Duodenal mucosa (tissue), 2 donors: ENCODE data around the gene USP10.
A peak's percentile ranks its signal among the peaks of the same experiment; 100 is the strongest.

Experiments
- H3K27ac ChIP-seq: one replicate; pipeline ENCODE4 v1.7.0; 2013; ENCODE audit warnings: low read depth, low read length
- H3K27me3 ChIP-seq, 2 donors: one replicate each; pipeline ENCODE4 v1.7.0; 2013; ENCODE audit warnings: low read length in 2 of 2, control low read depth in 1 of 2; ENCODE audit not compliant: insufficient read depth in 2 of 2, control insufficient read depth in 1 of 2
- H3K36me3 ChIP-seq, 2 donors: one replicate each; pipeline ENCODE4 v1.7.0; 2013; ENCODE audit warnings: low read length in 2 of 2, control low read depth in 1 of 2; ENCODE audit not compliant: insufficient read depth in 2 of 2, control insufficient read depth in 1 of 2
- H3K4me1 ChIP-seq, 2 donors: one replicate each; pipeline ENCODE4 v1.7.0; 2013; ENCODE audit warnings: low read length in 2 of 2, control low read depth in 1 of 2; ENCODE audit not compliant: insufficient read depth in 2 of 2, control insufficient read depth in 1 of 2
- H3K4me3 ChIP-seq, 2 donors: one replicate each; pipeline ENCODE4 v1.7.0; 2013; ENCODE audit warnings: low read length in 2 of 2, low read depth in 1 of 2
- H3K9ac ChIP-seq, 2 donors: one replicate each; pipeline ENCODE4 v1.7.0; 2013; ENCODE audit warnings: low read length in 2 of 2, low read depth in 1 of 2
- H3K9me3 ChIP-seq, 2 donors: one replicate each; pipeline ENCODE4 v1.7.0; 2013; ENCODE audit warnings: low read length in 2 of 2, control low read depth in 1 of 2; ENCODE audit not compliant: control insufficient read depth in 1 of 2

Gene USP10

GRCh38 chr16:84810518-84811273, 110.9 kb downstream of the USP10 start:
- H3K4me1 ChIP-seq = peaks cover 3 to 8% of the 10 kb centered on the region in 2 donors
- no peak overlapping the region for H3K4me3 ChIP-seq
- H3K27me3 ChIP-seq = no peaks in the 10 kb centered on the region
- H3K36me3 ChIP-seq = no peaks in the 10 kb centered on the region
- H3K27ac ChIP-seq = no peak overlapping the region
- H3K9ac ChIP-seq = peak overlapping the region in 1 of 2 donors; percentile 4
- H3K9me3 ChIP-seq = no peaks in the 10 kb centered on the region

DNA sequence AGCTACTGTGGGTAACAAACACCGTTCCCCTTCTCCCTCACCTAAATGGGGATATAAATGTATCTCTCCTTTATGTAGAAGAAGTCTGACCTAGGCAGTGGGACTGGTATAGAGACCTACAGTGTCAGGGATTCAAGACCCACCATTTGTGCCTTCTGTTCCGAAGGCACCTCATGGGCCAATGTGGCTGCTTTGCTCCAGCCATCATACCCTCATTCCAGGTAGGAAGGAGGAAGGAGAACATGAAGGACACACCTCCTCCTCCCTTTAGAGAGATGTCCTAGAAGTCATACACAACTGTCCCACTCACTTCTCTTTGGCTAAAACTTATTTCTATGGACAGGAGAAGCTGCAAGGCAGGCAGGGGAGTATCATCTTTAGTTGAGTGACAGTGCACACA, 111.7 kb downstream of the USP10 start:
- Histone ChIP-seq H3K36me3 (no peaks in the 10 kb centered on the region), H3K4me1 (peaks cover 3 to 4% of the 10 kb centered on the region in 2 donors), H3K27ac (no peak overlapping the region), H3K4me3 (no peak overlapping the region), H3K9me3 (no peaks in the 10 kb centered on the region), H3K9ac (no peak overlapping the region), H3K27me3 (no peaks in the 10 kb centered on the region)

GRCh38 chr16:84813141-84813934, 113.5 kb downstream of the USP10 start:
- H3K27me3 ChIP-seq = no peaks in the 10 kb centered on the region
- H3K9ac ChIP-seq = no peak overlapping the region
- no peaks in the 10 kb centered on the region for H3K9me3 ChIP-seq
- H3K36me3 ChIP-seq = no peaks in the 10 kb centered on the region
- H3K27ac ChIP-seq = no peak overlapping the region
- peaks cover 0 to 3% of the 10 kb centered on the region in 2 donors for H3K4me1 ChIP-seq
- H3K4me3 ChIP-seq = no peak overlapping the region

DNA sequence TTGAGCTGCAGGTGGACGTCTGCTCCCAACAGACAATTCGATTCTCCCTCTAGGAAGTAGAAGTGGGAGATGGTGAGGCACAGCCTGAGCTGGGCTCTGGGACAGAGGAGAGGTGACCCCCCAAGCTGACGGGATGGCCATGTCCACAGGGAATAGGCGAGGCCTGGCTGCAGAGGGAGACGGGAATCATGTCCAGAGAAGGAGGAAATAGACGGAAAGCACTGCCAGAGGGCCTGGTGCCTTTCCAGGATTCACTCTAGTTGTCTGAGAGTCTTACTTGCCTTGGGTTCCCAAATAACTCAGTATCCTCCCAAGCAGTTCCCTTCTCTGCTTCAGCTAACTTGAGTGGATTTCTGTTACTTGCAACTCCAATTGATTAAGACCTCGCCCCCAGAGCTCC, 115.7 kb downstream of the USP10 start:
- Histone ChIP-seq H3K4me1 (peaks cover 7 to 9% of the 10 kb centered on the region in 2 donors), H3K4me3 (no peak overlapping the region), H3K36me3 (no peaks in the 10 kb centered on the region), H3K27ac (no peak overlapping the region), H3K9ac (no peak overlapping the region), H3K27me3 (no peaks in the 10 kb centered on the region), H3K9me3 (no peaks in the 10 kb centered on the region)

- peaks cover 12% of the 10 kb centered on the region in 2 donors for H3K4me1 ChIP-seq
- no peak overlapping the region for H3K27ac ChIP-seq
- no peak overlapping the region for H3K9ac ChIP-seq
- no peaks in the 10 kb centered on the region for H3K36me3 ChIP-seq
- no peaks in the 10 kb centered on the region for H3K9me3 ChIP-seq
- H3K4me3 ChIP-seq = no peak overlapping the region
- peaks cover 3 to 5% of the 10 kb centered on the region in 2 donors for H3K27me3 ChIP-seq
Measured at GRCh38 chr16:84816023-84816422, 116.2 kb downstream of the USP10 start.

DNA sequence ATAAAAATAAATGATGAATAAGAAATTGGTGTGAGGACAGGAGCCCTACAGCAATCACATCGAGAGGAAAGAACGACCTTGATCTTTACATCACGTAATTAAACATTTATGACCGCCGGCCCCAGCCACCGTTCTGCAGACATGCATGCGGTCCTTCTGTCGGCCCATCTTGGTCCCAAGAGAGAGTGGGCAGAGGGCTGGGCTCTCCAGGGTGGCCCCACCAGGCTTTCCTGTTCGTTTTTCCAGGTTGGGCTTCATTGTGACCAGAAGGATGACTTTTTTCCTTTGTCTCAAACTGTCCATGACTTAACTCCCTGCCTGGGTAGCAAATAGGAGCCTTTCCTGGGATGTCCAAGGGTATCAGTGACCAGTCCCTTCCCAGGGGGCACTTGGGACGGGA, 116.7 kb downstream of the USP10 start:
- Histone ChIP-seq H3K27ac (no peak overlapping the region), H3K9ac (no peak overlapping the region), H3K36me3 (no peaks in the 10 kb centered on the region), H3K27me3 (peaks cover 7 to 9% of the 10 kb centered on the region in 2 donors), H3K9me3 (no peaks in the 10 kb centered on the region), H3K4me1 (peaks cover 12 to 14% of the 10 kb centered on the region in 2 donors), H3K4me3 (no peak overlapping the region)

DNA sequence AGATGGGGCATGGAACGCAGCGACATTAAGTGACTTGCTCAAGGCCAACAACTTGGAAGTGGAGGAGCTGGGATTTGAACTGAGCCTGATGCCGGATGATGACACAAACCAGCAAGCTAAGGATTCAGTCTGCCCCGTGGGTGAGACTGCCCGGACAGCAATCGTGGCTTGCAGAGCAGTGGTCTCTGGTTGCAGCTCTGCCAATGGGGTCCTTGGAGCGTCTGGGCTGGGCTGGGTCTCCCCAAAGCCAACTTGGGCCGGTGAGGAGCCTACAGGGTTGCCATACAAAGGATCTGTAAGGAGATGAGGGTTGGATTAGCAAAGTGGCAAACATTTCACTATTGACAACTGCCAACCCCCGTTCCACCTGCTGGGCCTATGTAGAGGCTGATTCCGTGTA, 117.4 kb downstream of the USP10 start:
- no peak overlapping the region for H3K4me3 ChIP-seq
- peaks cover 12 to 14% of the 10 kb centered on the region in 2 donors for H3K4me1 ChIP-seq
- no peak overlapping the region for H3K9ac ChIP-seq
- H3K9me3 ChIP-seq = no peaks in the 10 kb centered on the region
- no peaks in the 10 kb centered on the region for H3K36me3 ChIP-seq
- H3K27ac ChIP-seq = no peak overlapping the region
- H3K27me3 ChIP-seq = peaks cover 7 to 15% of the 10 kb centered on the region in 2 donors

GRCh38 chr16:84817613-84818012, 117.8 kb downstream of the USP10 start:
- peaks cover 7 to 17% of the 10 kb centered on the region in 2 donors for H3K27me3 ChIP-seq
- no peak overlapping the region for H3K27ac ChIP-seq
- H3K4me3 ChIP-seq = no peak overlapping the region
- H3K9me3 ChIP-seq = no peaks in the 10 kb centered on the region
- H3K9ac ChIP-seq = no peak overlapping the region
- H3K36me3 ChIP-seq = no peaks in the 10 kb centered on the region
- H3K4me1 ChIP-seq = peaks cover 11 to 14% of the 10 kb centered on the region in 2 donors

DNA sequence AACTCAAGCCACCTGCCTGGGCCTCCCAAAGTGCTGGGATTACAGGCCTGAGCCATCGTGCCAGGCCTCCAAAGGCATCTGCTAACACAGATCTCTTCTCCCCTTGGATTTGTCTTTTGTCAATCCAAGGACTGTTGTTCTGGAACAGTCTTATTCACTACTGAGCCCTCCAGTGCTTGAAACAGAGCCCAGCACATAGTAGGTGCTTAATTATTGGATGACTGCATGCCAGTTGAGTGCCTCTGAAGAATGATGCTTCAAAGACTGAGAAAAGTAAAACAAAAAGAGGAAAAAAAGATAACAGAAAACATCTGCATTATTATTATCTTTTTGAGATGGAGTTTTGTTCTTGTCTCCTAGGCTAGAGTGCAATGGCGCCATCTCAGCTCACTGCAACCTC, 118.3 kb downstream of the USP10 start:
- no peaks in the 10 kb centered on the region for H3K36me3 ChIP-seq
- H3K4me1 ChIP-seq = peaks cover 9 to 14% of the 10 kb centered on the region in 2 donors
- no peak overlapping the region for H3K9ac ChIP-seq
- no peaks in the 10 kb centered on the region for H3K9me3 ChIP-seq
- H3K4me3 ChIP-seq = no peak overlapping the region
- peaks cover 7 to 19% of the 10 kb centered on the region in 2 donors for H3K27me3 ChIP-seq
- no peak overlapping the region for H3K27ac ChIP-seq

GRCh38 chr16:84818989-84819643, 119.3 kb downstream of the USP10 start:
- Histone ChIP-seq H3K36me3 (no peaks in the 10 kb centered on the region), H3K27me3 (peaks cover 7 to 22% of the 10 kb centered on the region in 2 donors), H3K4me1 (peaks cover 9 to 14% of the 10 kb centered on the region in 2 donors), H3K9ac (no peak overlapping the region), H3K9me3 (no peaks in the 10 kb centered on the region), H3K27ac (no peak overlapping the region), H3K4me3 (peak overlapping the region; percentile 20 to 45)
